PC-3 (cell line): Measurements from ENCODE around the gene TMEM117. TPM values are rescaled to one million over a fixed set of nuclear protein-coding genes. Genes with fewer than 3 reads are reported as not detected.

Source experiments
- ATAC-seq: fragments of 200-7000 bp; cut with Tn5 transposase; 2 replicates; pipeline ENCODE4 v1.9.1; 2020; ENCODE audit warnings: mild to moderate bottlenecking, moderate library complexity
- BruUV-seq: library from RNA; stranded (reverse); fragments of 400-500 nt; replicated peaks from 2 replicates; lab custom pipeline; 2021; lab: Mats Ljungman, UMichigan
- CTCF ChIA-PET: fragments of 300-600 bp; sonication (Branson Sonifier 250); formaldehyde crosslinking; loops from one replicate; lab custom pipeline; 2022; ENCODE audit warnings: antibody characterized with exemption; lab: Charles Lee
- POLR2A ChIA-PET: fragments of 300-600 bp; sonication (Branson Sonifier 250); formaldehyde crosslinking; loops from one replicate; lab custom pipeline; 2022; ENCODE audit warnings: antibody characterized with exemption; ENCODE audit not compliant: unreplicated experiment; lab: Charles Lee
- DNase-seq: peaks from one replicate; pipeline ENCODE4 v3.0.0-alpha.2; 2015
- H2AFZ ChIP-seq: fragments of 300-600 bp; sonication (generic); 2 replicates; pipeline ENCODE4 v1.6.0; 2016; ENCODE audit warnings: antibody characterized with exemption, low read length
- H3F3A ChIP-seq: fragments of 300-600 bp; sonication (generic); one replicate; pipeline ENCODE4 v1.6.0; 2017; ENCODE audit warnings: antibody characterized with exemption, low read length, control low read depth, mild to moderate bottlenecking; ENCODE audit not compliant: unreplicated experiment
- H3K27ac ChIP-seq: fragments of 300-600 bp; sonication (generic); 2 replicates; pipeline ENCODE4 v1.5.1; 2016; ENCODE audit warnings: mild to moderate bottlenecking, low read length
- H3K27me3 ChIP-seq: fragments of 300-600 bp; sonication (generic); 2 replicates; pipeline ENCODE4 v1.6.1; 2016; ENCODE audit warnings: low read length, mixed read lengths
- H3K36me3 ChIP-seq: fragments of 300-600 bp; sonication (generic); 2 replicates; pipeline ENCODE4 v1.6.1; 2016; ENCODE audit warnings: low read depth, mixed run types, low read length, mixed read lengths
- H3K4me1 ChIP-seq: fragments of 300-600 bp; sonication (generic); 2 replicates; pipeline ENCODE4 v1.5.1; 2016; ENCODE audit warnings: low read length; ENCODE audit not compliant: insufficient read depth
- H3K4me2 ChIP-seq: fragments of 300-600 bp; sonication (generic); 2 replicates; pipeline ENCODE4 v1.6.0; 2016; ENCODE audit warnings: low read length
- H3K4me3 ChIP-seq: fragments of 300-600 bp; sonication (generic); 2 replicates; pipeline ENCODE4 v1.5.1; 2016; ENCODE audit warnings: mild to moderate bottlenecking, low read length, mixed read lengths
- H3K79me2 ChIP-seq: fragments of 300-600 bp; sonication (generic); 2 replicates; pipeline ENCODE4 v1.6.1; 2017; ENCODE audit warnings: low read length, mixed read lengths
- H3K9ac ChIP-seq: fragments of 300-600 bp; sonication (generic); 2 replicates; pipeline ENCODE4 v1.6.0; 2016; ENCODE audit warnings: mild to moderate bottlenecking, low read length
- H3K9me2 ChIP-seq: fragments of 300-600 bp; sonication (generic); replicated peaks from 2 replicates; pipeline ENCODE4 v1.6.1; 2016; ENCODE audit warnings: mixed run types, low read length, mixed read lengths
- H3K9me3 ChIP-seq: fragments of 300-600 bp; sonication (generic); 2 replicates; pipeline ENCODE4 v1.6.1; 2016; ENCODE audit warnings: low read length, mixed read lengths
- H4K20me1 ChIP-seq: fragments of 300-600 bp; sonication (generic); 2 replicates; pipeline ENCODE4 v1.6.1; 2016; ENCODE audit warnings: low read length, mixed read lengths
- CTCF ChIP-seq: fragments of 300-600 bp; sonication (generic); conservative IDR thresholded peaks from 2 replicates; pipeline ENCODE4 v1.5.1; 2017; ENCODE audit warnings: antibody characterized with exemption, low read depth, mild to moderate bottlenecking, low read length
- EZH2 ChIP-seq: fragments of 300-600 bp; sonication (generic); IDR thresholded peaks from one replicate; pipeline ENCODE4 v1.6.1; 2017; ENCODE audit warnings: antibody characterized with exemption, mild to moderate bottlenecking, low read length; ENCODE audit not compliant: unreplicated experiment
- EZH2phosphoT487 ChIP-seq: fragments of 300-600 bp; sonication (generic); IDR thresholded peaks from 2 replicates; pipeline ENCODE4 v1.6.1; 2018; ENCODE audit warnings: mild to moderate bottlenecking, antibody characterized with exemption, low read length, borderline replicate concordance
- intact Hi-C: fragments of 100-400 bp; cut with micrococcal nuclease; formaldehyde crosslinking; loops from 2 replicates; pipeline ENCODE4 v1.9.0; 2023
- total RNA-seq: library from RNA; depleted of rRNA; stranded (reverse); fragments of >200 nt; gene quantifications from 2 replicates; pipeline ENCODE4 v1.2.3, GENCODE V29; 2014

The TMEM117 gene
- total RNA-seq, 1 experiment from 2014 or later = 9.0 TPM

GRCh38 chr12:44287545-44287944 is 451.7 kb downstream of the TMEM117 start:
- no TSS peak for BruUV-seq
- ATAC-seq (peak; percentile 53), DNase-seq (no peak)
- H3K4me2 ChIP-seq = no peak overlapping the region
- H3K4me3 ChIP-seq = no peak overlapping the region
- ChIA-PET CTCF (no interaction called here), POLR2A (no interaction called here)
- H3K27me3 ChIP-seq = no peaks in the 10 kb centered on the region
- H3K36me3 ChIP-seq = no peaks in the 10 kb centered on the region
- H3K79me2 ChIP-seq = no peaks in the 10 kb centered on the region
- H3K9me2 ChIP-seq = no peaks in the 10 kb centered on the region
- no peaks in the 10 kb centered on the region for H3K4me1 ChIP-seq
- H4K20me1 ChIP-seq = no peaks in the 10 kb centered on the region
- H3K9ac ChIP-seq = no peak overlapping the region
- H2AFZ ChIP-seq = no peak overlapping the region
- TF ChIP-seq CTCF = no peak
- TF ChIP-seq EZH2phosphoT487 = no peak
- TF ChIP-seq EZH2 = no peak
- no peak overlapping the region for H3K27ac ChIP-seq
- intact Hi-C loops = loop anchor here (1.0 kb wide), 1 partner anchor 27 kb away; no protein-coding TSS in a partner anchor
- H3K9me3 ChIP-seq = no peaks in the 10 kb centered on the region
- no peaks in the 10 kb centered on the region for H3F3A ChIP-seq

DNA sequence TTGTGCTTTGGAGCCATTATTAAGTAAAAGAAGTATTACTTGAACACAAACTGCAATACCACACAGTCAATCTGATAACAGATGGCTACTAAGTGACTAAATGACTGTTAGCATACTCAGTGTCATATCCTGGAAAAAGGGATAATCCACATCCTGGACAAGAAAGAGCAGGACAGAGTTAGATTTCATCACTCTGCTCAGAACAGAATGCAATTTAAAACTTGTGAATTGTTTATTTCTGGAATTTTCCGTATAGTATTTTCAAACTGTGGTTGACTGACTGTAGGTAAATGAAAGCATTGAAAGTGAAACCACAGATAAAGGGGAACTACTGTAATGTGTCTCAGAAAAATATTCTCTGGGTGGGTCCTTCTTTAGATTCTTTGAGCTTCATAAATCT is 458.8 kb downstream of the TMEM117 start:
- Histone ChIP-seq H3F3A (no peaks in the 10 kb centered on the region), H3K4me3 (no peak overlapping the region), H3K27me3 (no peaks in the 10 kb centered on the region), H2AFZ (no peak overlapping the region), H3K9me3 (no peaks in the 10 kb centered on the region), H3K9ac (no peak overlapping the region), H3K27ac (no peak overlapping the region), H3K4me1 (no peaks in the 10 kb centered on the region), H3K79me2 (no peaks in the 10 kb centered on the region), H3K36me3 (no peaks in the 10 kb centered on the region), H4K20me1 (no peaks in the 10 kb centered on the region), H3K4me2 (no peak overlapping the region), H3K9me2 (no peaks in the 10 kb centered on the region)
- ATAC-seq = no peak
- DNase-seq = no peak
- no TSS peak for BruUV-seq
- CTCF ChIA-PET = no interaction called here
- intact Hi-C loops = no loop called here
- TF ChIP-seq EZH2 (no peak), EZH2phosphoT487 (no peak), CTCF (no peak)
- POLR2A ChIA-PET = no interaction called here

DNA sequence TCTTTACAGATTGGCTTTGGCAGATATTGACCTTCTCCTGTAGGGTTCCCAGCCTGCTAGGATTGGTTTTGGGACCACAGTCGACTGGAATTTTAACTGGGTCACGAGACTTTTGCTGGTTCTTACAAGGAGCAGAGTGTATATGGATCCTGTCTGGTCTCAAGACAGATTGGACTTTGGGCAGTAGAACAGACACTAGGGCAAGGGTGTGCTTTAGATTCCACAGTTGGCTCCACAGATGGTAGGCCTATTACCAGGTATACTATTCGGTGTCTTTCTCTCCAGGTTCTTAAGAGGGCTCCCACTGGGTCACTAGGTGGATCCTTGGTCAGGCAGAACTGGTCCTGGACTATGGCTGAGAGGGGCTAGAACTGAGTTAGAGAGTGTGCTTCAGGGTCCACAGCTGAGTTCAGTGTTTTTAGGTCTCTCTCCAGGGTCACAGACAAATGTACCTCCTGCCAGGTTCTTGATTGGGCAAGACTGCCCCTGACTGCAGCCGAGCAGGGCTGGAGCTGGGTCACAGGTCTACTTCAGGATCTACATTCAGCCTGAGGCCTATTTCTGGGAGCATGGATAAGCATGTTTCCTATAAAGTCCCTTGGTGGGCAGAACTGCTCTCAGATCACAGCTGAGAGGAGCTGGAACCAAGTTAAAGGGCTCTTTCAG is 460.2 kb downstream of the TMEM117 start:
- Histone ChIP-seq H3K79me2 (no peaks in the 10 kb centered on the region), H3K9ac (no peak overlapping the region), H4K20me1 (no peaks in the 10 kb centered on the region), H3K4me3 (no peak overlapping the region), H3K9me2 (no peaks in the 10 kb centered on the region), H3F3A (no peaks in the 10 kb centered on the region), H3K27me3 (no peaks in the 10 kb centered on the region), H3K4me2 (no peak overlapping the region), H3K36me3 (no peaks in the 10 kb centered on the region), H2AFZ (no peak overlapping the region), H3K4me1 (no peaks in the 10 kb centered on the region), H3K27ac (no peak overlapping the region), H3K9me3 (no peaks in the 10 kb centered on the region)
- intact Hi-C loops = no loop called here
- CTCF ChIA-PET = no interaction called here
- DNase-seq = no peak
- no peak for TF ChIP-seq EZH2phosphoT487
- TF ChIP-seq EZH2 = no peak
- TF ChIP-seq CTCF = no peak
- no TSS peak for BruUV-seq
- ATAC-seq = no peak
- POLR2A ChIA-PET = no interaction called here
